ENCODE data around the gene GLYATL1B.
A peak's percentile ranks its signal among the peaks of the same experiment; 100 is the strongest.
"Not testable (repeated sequence)": the region's sequence is repeated elsewhere in the genome, so short reads cannot be mapped to it uniquely, and the experiment has no call there.

The GLYATL1B gene

DNA sequence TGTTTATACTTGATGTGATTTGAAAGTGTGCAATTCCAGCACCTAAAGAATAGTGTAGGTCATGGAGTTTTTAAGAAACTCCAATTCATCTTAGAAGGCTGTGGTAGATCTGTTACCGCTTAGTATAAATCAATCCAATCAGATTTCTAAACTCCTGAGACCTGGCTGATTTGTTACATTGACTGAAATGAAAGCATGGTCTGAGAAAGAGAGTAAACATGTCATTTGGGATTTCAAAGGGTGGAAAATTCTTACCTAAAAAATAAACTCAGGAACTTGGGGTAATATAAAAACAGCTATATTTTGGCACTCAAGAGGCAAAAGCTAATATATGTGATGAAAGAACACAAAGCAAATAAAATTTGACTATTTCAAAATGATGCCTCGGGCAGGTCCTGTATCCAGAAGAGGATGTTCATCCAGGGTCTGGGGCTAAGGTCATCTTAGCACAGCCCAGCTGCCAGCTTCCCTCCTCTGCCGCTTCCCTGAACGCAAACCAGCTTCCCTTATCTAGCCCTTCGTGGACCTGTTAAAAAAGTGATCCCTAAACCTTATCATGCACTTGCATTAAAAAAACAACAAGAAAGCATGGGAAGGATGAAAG, 10.0 kb downstream of the GLYATL1B start:
- not testable (repeated sequence) for DNase-seq

DNA sequence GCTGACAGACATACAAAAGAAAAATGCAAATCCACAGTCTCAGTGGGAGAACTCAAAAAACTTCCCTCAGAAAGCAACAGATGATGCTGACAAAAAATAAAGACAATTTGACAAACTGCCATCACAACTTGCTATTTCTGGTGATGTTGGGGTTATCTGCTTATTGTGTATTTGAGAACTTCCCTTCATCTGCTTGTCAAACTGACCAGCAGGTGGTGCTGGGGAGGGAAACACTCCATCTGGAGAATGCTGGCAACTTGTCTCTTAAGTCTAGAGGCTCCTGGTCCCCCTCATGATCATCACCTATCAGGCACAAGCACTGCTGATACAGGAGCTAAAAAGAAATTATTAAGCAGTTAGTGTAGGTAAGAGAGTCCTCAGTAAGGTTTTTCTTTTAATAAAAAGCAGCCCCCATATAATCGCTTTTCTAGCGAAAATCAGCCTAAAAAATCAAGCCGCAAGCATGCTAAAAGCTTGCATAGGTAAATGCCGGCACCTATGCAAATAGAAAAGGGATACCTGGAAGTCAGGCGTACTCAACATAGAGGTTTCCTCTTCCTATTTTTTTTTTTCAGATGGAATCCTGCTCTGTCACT, 11.1 kb downstream of the GLYATL1B start:
- DNase-seq: no peak

DNA sequence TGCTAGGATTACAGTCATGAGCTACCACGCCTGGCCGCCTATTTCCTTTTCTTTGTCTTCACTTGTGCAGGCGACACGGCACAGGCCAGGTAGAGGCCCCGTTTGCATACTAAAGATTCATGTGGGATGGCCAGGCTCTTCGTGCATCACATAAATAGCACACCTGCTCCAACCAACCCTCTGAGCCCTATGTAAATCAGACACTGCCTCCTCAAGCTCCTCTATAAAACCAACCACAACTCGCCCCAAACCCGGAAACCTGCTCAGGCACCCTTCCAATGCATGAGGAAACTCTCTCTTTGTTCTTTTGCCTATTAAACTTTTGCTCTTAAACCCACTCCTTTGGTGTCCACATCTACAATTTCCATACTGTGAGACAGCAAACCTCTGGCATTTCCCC, 11.8 kb downstream of the GLYATL1B start:
- not testable (repeated sequence) for DNase-seq

DNA sequence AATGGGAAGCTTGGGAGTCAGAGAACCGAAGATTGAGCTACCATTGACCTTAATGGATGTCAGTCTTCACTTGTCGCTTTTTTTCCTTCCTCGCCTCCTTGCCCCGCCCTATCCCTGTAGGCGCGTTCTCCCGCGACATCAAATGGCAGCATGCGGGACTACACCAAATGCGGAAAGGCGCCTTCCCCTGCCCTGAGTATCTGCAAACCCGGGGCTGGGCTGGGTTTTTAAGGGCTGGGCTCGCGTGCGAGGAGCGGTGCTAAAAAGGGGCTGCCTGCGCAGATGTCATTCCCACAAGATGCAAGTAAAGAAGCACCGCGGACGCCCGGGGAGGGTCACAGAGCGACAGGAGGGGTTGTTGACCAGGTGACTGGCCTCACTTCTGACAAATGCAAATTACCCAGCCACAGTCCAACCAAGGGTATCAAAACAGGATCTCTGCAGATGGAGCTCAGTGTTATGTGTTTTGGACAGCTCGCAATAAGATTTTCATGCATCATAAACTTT, 16.2 kb downstream of the GLYATL1B start:
- no peak for DNase-seq

DNA sequence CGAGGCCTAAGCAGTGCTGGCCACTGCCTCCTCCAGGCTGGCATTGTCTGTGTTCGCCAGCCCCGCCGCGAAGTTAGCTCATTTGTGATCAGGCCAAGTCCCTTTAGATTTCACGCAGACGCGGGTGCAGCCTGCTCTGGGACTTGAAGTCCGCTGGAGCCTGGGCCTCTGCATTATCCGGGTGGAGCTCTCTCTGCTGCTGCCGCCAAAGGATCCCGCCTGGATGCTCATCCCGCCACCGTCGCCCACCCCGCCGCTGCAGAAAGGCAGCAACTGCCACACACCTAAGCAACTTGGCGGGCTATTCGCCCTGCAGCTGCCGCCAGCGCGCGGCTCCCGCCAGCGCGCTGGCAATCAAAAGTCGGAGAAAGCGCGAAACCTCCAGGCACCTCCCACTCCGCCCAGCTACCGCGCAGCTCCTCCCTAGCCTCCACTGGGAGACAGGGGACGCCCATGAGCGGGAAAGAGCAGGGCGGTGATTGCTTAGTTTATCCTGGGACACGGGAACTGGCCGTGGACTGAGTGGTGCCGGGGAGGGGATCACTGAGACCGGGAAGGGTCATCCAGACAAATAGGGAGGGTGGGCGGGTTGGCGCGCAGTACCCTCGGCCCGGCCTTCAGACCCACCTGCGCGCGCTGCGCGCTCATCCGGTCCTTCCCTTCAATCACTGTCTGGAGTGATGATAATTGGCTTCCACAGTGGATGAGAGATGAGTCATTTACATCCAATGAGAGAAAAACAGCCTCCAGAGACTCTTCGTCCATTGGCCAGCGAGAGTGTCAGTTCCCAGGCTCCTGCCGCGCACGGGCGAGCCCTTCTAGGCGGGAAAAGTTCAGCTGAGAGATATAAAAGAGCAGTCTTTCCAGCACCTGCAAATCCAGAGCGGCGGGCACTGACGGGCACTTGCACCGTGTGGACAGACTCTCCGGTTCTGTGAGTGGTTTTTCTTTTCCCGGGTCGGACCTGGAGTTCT, 20.5 kb downstream of the GLYATL1B start, which contains the start of gene FAM111B:
Gene FAM111B (plus strand): TSS at position 875 of the 974 bp plus-strand sequence. CDS start 2,389 bp downstream, outside the sequence.
- DNase-seq: peak; percentile 84

DNA sequence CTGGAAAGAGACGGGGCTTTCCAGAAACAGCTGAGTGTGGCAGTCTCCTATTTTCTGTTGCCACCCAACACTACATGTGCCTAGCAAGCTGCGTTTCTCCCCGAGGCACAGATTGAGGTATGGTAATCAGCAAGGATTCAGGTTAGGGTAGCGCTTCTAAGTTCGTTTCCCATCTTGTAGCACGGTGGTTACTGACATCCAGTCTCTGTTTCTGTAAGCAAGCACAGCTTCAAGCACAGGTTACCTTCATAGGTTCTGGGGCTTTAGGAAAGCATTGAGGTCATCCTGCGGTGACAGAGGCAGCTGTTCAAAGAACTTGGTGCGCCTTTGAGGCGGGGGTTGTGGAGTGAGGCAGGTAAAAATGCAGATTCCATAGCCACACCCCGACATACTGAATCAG, 21.6 kb downstream of the GLYATL1B start:
- not testable (repeated sequence) for DNase-seq

DNA sequence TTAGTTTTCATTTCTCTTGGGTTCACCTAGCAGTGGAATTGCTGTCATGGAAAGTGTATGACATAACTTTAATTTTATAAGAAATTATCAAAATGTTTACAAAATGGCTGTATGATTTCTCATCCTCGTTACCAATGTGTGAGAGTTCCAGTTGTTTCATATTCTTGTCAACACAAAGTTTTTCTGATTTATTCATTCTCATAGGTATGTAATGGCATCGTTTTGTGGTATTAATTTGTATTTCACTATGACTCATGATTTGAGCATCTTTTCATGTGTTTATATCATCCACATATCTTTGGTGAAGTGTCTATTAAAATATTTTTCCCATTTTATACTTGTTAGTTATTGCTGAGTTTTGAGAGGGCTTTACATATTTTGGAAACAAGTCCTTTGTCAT, 26.4 kb downstream of the GLYATL1B start:
- DNase-seq: no peak

DNA sequence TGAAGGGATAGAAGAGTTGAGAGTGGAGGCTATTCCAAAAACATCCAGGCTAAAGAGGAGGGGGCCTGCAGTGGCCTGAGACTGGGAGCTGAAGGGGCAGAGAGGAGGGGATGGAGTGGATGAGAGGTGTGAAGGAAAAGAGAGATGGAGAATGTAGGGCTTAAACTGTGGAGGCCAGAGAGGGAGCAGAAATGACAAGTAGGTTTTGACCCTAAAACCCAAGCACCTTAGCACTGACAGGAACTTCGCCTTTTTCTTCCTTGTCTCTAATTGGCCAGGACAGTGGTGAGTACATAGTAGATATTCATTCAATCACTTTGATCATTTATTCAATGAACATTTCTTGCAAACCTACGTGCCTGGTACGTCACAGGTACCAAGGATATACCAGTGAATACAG, 28.2 kb downstream of the GLYATL1B start:
- DNase-seq: no peak

DNA sequence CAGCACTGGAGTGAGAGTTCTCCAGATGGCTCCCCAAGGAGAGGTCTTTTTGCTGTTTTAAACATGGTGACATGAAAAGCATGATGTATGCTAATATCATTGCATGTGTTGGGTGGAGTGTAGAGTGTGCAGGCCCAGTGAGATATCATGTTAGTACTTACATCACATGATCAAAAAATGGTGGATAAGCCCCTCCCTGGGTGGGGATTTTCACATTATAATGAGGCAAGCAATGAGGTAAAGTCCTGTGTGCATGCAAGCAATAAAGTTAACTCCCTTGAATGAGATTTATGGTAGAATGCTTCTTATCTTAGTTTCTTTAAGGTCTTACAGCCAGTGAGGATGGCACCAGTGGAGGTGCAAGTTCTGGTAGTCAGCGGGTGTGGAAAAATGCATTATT, 29.4 kb downstream of the GLYATL1B start:
- no peak for DNase-seq

DNA sequence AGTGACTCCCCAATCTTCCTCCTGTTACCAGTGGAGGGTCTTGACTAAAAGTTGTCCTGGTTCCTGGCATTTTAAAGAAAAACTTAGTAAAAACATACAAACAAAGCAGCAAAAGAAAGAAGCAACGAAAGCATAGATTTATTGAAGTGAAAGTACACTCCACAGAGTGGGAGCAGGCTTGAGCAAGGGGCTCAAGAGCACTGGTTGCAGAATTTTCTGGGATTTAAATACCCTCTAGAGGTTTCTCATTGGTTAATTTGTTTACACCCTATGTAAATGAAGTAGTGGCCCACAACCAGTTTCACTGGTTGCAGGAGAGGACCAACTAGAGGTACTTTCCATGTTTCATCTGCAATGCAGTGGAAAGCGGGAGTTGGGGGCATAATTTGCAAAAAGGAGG, 31.7 kb downstream of the GLYATL1B start:
- no peak for DNase-seq

DNA sequence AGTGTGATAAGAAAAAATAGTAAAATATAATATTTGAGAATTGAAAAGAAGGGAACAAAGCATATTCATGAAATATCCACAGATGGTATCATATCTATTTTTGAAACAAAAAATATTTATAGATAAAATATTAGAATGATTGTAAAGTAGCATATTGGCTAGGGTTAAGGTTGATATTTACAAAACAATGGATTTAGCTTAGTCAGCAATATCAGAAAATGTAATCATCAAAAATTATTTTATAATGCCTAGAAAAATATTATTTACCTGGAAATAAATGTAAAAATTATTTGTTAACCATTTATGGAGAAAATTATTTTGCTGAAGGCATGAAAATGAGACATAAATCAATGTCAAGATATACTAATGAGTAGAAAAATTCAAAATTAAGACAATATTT, 33.7 kb downstream of the GLYATL1B start:
- no peak for DNase-seq

DNA sequence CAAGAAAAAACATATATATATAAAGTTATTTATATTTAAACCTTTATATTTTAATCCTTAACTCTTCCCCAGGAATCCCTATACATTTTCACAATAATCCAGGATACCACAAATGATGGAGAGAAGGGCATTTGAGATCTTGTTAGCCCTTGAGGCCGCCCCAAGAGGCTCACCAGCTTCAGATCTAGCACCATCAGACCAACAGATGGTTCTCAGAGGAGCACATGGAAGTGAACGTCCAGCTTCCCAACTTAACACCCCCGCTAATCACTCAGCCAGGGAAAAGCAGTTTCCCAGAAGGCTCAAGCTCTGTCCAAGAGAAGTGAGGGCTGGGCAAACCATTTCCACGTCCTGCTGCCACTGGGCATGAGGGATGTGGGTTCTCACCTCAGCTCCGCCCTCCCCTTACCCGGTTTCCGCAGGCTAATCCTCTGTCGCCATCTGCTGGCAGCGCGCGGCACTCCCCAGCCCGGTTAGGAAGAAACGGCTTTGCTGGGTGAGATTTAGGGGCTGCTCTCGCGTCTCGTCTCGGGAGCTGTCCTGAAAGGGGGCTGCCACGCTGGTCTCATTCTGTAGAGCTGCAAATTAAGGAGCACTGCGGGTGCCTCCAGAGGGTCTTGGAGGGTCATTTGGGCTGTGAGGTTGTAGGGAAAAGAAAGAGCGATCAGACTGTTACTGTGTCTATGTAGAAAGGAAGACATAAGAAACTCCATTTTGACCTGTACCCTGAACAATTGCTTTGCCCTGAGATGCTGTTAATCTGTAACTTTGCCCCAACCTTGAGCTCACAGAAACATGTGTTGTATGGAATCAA, 49.7 kb downstream of the GLYATL1B start:
- DNase-seq: no peak

DNA sequence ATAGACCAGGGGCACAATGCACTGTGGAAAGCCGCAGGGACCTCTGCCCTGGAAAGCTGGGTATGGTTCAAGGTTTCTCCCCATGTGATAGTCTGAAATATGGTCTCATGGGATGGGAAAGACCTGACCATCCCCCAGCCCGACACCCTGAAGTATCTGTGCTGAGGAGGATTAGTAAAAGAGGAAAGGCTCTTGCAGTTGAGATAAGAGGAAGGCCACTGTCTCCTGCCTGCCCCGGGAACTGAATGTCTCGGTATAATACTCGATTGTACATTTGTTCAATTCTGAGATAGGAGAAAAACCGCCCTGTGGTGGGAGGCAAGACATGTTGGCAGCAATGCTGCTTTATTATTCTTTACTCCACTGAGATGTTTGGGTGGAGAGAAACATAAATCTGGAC, 50.4 kb downstream of the GLYATL1B start:
- not testable (repeated sequence) for DNase-seq

DNA sequence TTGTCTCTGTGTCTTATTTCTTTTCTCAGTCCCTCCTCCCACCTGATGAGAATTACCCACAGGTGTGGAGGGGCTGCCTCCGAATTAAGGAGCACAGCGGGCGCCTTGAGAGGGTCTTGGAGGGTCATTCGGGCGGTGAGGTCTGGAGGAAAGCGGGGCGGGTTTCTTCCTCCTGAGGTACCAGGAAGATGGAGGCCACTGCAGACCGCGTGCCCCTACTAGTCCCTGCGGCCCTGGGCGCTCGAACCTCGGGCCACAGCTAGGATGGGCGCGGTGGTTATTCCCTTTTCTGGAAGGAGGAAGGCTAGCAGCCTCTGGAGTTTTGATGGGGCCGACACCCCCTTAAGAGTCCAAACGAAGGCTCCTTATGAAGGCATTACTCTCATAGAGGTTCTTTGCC, 51.1 kb downstream of the GLYATL1B start:
- no peak for DNase-seq

DNA sequence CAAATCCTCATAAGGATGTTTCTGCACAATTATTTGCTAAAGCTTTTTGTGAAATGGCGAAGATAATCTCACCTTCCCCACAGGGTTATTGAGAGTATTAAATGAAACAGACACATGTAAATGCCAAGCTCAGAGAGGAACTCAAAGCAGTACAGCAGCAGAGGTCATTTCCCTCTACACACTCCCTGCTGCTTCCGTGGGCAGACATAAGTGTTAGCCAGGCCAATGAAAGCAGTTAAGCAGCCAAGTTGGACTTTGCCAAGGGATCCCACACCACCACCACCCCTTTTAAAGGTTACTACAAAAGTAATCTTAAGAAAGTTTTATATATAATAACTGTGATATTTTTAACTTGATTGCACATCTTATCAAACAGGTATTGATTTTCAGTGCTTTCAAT, 52.5 kb downstream of the GLYATL1B start:
- no peak for DNase-seq

DNA sequence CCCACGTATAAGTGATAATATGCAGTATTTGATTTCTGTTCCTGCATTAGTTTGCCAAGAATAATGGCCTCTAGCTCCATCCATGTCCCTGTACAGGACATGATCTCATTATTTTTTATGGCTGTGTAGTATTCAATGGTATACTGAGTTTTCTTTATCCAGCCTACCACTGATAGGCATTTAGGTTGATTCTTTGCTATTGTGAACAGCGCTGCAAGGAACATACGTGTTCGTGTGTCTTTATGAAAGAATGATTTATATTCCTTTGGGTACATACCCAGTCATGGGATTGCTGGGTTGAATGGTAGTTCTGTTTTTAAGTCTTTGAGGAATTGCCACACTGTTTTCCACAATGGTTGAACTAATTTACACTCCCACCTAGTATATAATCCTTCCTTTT, 55.1 kb downstream of the GLYATL1B start:
- DNase-seq: no peak

DNA sequence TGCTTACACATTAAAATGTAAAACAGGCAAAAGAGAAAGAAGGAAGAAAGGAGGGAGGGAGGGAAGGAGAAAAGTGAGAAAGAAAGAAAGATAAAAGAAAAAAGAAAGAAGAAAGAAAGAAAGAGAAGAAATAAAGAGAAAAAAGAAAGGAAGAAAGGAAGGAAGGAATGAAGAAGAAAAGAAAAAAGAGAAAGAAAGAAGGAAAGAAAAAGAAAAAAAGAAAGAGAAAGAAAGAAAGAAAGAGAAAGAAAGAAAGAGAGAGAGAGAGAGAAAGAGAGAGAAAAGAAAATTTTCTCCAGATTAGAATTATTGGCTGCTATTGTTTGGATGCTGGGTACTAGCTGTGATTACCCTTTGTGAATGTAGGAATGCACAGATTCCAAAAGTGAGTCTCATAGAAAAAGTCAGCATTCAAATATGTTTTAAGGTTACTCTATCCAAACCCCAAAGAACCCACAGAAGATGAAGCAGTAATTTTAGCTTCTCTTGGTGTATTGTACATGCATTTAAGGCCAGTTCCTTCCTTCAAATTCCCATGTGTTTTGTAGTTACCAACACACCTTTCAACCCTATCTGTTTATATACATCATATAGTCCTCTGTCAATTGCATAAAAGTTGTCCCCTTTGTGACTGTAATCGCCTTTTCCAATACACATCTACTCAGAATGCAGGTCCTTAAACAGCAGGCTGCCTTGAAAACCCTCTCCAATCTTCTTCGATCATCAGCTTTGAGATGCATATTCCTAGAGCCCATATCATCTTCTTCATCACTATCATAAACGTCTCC, 55.8 kb downstream of the GLYATL1B start:
- DNase-seq: no peak

DNA sequence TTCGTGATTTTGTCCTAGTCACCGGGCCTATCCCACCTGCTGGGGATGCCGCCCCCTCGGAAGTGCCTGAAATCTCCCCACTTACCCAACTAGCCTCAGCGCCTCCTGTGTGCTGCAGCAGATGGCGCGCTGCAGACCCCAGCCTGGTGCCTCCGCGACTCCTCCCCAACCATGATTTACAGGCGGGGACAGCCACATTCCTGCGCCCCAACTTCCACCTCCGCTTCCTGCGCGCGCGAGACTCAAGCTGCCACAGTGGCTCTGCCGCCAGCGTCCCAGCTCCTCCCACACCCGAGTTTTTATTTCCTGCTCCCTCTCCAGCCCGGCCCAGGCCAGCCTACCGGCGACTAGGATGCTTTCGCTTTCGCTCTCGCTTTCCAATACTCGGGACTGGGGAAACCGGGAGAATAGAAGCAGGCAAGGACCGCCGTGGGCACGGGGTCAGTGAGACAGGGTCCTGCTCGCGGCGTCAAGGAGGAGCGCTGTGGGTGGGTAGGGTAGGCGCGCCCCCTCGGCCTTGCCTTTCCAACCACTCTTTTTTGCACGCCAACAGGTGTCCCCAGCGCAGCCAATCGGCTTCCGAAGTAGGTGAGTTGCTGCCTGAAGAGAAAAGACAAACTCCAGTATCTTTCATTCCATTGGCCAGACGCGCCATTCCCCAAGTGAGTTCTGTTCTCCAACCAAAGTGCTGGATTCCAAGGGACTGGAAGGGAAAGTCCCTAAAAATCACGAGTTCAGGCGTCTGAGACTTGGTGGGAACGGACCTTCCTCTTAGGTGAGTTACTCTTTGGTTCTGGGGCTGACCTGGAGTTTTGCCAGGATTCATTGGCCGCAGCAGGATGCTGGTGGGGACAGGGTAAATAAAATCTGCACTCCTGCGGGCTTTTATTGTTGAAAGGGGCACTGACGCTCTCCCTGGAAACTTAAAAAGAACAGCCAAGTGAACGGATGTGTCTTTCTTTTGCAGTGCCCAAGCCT, 56.7 kb downstream of the GLYATL1B start, which contains the start of gene FAM111A:
Gene FAM111A (plus strand): TSS at position 327 of the 978 bp plus-strand sequence. CDS start 6,017 bp downstream, outside the sequence.
- peak; percentile 51 for DNase-seq

DNA sequence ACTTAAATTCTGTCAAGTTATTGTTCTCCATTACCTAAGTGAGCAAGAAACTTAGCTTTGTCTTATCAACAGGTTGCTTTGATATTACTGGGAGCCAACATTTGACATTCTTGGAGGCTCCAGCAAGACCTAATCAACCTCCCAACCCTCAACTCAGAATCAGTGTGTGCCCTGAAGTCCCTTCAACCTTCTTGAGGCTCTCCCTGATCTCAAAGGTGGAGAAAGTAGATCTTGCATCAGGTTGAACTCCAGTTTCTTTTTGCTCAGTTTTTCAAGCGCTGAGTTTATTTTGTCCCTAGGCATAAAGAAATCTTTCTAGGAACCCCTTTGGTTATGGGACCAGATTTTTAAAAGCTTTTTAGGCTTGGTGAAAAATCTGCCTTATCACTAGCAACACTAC, 58.0 kb downstream of the GLYATL1B start:
- DNase-seq: no peak
